Hindlimb muscle (tissue), 1 donor: ENCODE results near the gene ERFL. TPM values are rescaled to one million over a fixed set of nuclear protein-coding genes. Genes with fewer than 3 reads are reported as not detected.
A peak's percentile ranks its signal among the peaks of the same experiment; 100 is the strongest.

Source experiments
- DNase-seq: peaks from one replicate; pipeline ENCODE4 v3.0.0-alpha.2; 2013
- polyA plus RNA-seq: library from polyadenylated mRNA; unstranded; fragments of 120-200 nt; gene quantifications from one replicate; pipeline ENCODE4 v1.2.1, GENCODE V29; 2013; ENCODE audit not compliant: insufficient read length

Gene ERFL
- 0.22 TPM for polyA plus RNA-seq

DNA sequence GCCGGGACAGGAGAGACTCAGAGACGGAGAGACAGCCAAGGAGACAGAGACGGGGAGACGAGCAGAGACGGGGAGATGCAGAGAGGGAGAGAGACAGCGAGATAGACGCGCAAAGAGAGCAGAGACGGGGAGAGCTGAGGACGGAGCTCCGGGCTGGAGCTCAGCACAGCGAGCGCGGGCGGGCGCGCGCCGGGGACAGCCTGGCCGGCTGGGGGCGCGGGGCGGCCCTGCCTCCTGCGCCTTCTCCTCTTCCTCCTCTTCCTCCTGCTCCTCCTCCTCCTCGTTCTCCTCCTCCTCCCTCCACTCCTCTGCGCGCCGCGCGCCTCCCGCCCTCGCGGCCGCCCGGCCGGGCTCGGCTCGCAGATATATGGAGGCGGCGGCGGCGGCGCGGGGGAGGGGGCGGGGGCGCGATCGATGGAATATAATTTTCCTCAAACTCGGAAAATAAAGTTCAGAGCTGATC lies at the start of gene ERFL:
TSS of gene ERFL (minus strand) at position 229 of the 463 bp plus-strand sequence. CDS start 15,530 bp downstream, outside the sequence.
- no peak for DNase-seq

DNA sequence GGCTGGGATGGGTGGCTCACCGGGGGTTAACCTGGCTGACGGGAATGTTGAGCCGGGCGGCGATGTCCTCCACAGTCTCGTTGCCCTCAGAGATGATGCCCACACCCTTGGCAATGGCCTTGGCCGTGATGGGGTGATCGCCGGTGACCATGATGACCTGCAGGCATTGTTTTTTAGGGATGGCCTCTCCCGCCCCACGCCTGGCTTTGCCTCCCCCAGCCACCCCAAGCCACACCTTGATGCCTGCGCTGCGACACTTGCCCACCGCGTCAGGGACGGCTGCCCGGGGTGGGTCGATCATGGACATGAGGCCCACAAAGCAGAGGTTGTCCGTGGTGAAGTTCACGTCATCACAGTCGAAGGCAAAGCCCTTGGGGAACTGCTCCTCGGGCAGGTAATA lies 49.7 kb upstream of the ERFL start:
- DNase-seq = no peak

DNA sequence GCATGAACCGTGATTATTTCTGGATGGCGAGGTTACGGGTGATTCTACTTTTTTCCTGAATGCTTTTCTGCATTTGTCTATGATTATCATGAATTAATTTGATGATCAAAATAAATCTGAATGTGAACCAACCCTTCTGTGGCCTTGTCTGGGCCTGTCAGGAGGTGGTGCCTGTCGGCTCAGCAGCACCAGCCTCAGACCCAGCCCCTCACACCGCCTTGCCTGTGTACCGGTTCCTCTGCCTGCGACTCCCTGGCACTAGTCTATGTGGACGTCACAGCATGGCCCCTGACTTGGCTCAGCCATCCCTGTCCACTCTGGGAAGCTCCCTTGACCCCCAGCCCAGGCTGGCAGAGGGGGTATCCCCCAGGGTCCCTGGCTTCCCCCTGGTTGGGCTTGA lies 46.4 kb upstream of the ERFL start:
- DNase-seq = no peak

DNA sequence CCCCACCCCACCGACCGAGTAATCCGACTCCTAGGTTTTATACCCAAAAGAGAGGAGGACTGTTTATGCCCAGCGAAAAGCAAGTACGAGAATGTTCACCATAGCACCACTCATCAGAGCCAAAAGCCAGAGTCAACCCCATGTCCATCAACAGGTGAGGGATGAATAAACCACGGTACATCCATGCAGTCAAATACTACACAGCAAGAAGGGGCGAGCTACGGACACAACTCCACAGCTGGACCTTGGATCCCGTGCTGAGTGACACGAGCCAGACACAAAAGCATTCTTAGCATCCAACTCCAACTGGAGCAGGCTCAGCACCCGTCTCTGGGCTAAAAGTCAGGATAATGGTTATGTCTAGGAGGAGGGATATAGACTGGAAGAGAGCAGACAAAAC lies 43.1 kb upstream of the ERFL start:
- DNase-seq = no peak

DNA sequence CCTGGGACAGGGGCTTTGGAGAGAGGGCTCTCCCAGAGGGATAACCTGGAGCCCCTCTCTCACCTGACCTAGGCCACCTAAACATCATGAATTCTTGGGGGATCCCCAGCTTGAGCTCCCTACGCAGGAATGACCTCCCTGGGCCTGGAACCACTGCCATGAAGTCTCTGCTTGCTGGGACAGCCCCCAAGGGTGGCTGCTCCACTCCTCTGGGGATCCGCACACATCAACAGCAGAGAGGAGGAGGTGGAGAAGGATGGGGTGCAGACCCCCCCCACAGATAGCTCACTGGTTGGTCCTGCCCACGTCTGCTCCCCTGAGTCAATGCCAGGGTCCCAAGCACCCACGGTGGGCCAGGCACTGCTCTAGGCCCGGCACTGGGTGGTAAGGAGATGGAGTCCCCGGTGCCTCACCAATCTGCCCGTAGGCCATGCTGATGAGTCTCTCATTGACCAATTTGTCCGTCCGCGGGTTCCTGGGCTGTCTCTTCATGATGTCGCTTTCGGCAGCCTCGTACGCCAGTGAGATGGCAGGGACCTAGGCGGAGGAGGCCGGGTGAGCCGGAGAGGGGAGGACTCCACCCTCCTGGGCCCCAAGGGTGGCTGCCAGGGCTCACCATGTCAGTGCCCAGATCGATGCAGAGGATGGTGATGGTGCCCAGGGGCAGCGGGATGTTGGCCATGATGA lies 41.7 kb upstream of the ERFL start:
- no peak for DNase-seq

DNA sequence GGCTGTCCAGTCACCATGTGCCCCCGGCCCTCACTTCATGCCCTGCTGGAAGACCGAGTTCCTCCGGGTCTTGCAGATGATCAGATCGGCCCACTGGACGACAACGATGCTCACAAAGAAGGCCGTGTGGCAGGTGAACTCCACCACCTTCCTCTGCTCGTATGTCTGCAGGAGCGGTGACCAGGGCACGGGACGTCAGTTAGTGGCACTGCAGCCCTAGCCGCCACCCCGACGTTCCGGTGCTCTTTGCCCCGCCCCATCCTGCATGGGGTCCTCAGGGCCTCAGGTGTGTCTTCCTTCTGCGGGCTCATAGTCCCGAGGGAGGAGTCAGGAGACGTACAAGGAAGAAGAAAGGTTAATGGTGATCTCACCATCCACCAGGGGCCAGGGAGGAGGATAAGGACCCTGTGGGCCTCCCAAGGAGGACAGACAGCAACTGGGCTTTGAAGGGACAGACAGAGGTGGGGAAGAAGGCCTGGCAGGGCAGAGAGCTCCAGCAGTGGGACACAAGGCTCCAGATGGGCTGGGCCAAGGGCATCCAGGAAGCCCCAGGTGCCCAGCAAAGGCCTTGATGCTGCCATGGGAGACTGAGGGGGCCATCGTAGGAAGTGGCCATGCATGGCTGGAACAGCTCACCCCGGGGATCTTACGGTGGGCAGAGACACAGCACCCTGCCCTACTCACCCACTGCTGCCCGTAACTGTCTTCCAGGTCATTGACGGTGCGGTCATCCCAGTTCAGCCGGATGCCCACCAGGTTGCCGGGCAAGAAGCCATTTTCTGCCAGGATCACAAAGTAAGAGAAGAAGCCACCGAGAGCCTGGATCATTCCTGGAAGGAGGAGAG lies 40.7 kb upstream of the ERFL start:
- no peak for DNase-seq

DNA sequence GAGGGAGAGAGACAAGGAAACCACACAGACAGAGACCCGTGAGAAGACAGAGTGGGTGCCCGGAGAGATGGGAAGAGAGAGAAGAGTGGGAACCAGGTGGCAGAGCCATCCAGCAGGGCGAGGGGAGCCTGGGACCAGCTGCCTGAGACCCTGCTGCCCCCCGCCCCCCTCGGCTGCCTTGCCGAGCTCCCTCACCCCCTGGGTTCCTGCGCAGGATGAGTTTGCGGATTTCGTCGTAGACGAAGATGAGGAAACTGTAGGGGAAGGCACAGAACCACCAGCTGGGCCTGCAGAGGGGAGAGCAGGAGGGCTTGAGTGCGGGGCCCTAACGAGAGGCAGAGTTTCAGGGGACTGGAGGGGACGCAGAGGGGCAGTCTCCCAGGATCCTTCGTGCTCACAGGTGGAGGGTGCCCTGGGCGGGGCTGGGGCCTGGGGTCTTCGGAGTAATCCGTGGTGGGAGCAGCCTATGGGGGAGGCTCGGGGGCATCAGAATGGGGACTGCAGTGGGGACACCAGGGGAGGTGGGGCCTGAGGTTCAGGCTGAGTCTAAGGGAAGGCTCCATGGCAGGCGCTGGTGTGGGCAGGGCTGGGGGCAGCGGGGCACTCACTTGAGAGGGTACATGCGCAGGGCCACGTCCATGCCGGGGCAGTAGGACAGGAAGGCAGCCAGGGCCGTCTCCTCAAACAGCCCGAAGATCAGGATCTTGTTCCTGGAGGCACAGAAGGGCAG lies 39.0 kb upstream of the ERFL start:
- DNase-seq = no peak

DNA sequence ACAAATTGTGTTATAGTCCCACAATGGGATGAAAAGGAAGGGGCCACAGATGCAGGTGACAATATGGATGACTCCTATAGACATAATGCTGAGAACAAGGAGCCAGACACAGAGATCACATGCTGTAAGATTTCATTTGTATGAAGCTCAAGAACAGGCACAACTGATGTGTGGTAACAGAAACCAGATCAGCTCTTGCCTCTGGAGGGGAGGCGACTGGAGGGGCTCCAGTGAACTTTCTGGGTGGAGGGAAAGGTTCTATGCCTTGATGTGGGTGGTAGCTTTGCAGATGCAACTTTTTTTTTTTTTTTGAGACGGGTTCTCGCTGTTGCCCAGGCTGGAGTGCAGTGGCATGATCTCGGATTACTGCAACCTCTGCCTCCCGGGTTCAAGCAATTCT lies 36.9 kb upstream of the ERFL start:
- DNase-seq = no peak

DNA sequence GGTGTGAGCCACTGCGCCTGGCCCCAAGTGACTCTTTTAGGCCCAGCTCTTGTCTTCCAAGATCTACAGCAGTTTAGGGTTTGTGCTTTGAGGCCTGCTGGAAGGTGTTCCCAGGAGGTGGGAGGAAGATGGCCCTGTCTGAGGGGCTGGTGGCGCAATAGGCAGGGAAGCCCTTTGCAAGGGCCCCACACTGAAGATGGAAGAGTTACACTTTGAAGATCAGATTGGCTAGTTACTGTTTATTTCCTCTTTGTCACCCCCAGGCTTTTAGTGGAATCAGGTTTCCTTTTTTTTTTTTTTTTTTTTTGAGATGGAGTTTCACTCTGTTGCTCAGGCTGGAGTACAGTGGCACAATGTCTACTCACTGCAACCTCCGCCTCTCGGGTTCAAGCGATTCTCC lies 32.7 kb upstream of the ERFL start:
- DNase-seq = no peak

- DNase-seq = peak; percentile 93
Measured at GRCh38 chr19:41959056-41960053, 31.1 kb upstream of the ERFL start, which contains the start of gene RABAC1. RABAC1 (minus strand) TSS chr19:41959321; CDS start chr19:41959292, 29 bp downstream.

GRCh38 chr19:41958367-41959055 lies 30.3 kb upstream of the ERFL start:
- DNase-seq = peak; percentile 87

DNA sequence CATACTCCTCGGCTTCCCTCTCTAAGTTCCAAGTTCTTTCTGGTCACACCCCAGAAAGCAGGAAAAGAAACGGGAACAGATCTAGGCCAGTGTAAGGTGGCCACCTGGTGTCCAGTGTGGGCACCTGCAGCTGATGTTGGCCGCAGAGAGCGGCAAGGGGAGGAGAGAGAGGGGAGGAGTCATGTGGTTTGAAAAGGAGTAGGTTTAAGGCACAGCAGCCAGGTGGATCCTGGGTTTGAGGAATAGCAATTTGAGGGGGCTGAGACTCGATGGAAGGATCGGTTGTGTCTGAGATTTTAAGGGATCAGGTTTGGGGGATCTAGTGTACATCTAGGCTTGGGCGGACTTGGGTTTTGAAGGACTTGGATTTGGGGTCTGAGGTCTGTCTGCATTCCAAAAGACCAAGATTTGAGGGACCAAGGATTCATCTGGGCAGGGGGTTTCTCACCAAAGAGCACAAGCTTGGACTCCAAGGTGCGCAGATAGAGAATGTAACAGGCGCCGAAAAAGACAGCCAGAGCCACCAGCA lies 29.7 kb upstream of the ERFL start:
- DNase-seq = peak; percentile 79

DNA sequence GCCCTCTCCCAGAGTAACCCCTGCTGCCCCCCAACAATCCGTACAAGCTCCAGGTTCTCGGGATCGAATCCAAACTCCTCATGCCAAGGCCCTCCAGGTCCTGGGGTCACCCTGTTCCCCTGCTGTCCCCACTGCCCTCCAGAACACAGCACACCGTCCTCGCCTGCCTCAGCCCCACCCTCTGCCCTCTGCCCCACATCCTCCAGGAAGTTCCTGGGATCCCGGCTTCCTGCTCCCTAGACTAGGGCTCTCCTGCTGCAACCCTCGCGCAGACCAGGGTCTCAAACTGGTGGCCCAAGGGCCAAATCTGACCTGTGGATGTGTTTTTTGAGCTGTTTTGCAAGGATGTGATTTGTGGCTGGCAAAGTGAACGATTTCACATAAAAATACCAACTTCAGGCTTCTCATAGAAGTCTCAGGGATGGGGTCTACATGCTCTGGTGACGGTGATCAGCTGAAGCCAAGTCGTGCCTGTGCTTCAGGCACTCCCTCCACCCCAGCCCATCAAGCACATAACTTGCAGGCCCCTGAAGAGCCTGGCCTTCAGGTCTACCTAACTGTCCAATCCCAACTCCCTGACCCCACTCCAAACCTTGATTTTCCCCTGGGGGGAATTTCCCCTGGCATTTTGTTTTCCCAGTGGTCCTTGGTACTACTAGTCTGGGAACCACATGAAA lies 29.1 kb upstream of the ERFL start:
- DNase-seq = no peak

GRCh38 chr19:41956621-41957020 lies 28.4 kb upstream of the ERFL start:
- DNase-seq = no peak

- no peak for DNase-seq
Measured at GRCh38 chr19:41955521-41955920, 27.3 kb upstream of the ERFL start.

DNA sequence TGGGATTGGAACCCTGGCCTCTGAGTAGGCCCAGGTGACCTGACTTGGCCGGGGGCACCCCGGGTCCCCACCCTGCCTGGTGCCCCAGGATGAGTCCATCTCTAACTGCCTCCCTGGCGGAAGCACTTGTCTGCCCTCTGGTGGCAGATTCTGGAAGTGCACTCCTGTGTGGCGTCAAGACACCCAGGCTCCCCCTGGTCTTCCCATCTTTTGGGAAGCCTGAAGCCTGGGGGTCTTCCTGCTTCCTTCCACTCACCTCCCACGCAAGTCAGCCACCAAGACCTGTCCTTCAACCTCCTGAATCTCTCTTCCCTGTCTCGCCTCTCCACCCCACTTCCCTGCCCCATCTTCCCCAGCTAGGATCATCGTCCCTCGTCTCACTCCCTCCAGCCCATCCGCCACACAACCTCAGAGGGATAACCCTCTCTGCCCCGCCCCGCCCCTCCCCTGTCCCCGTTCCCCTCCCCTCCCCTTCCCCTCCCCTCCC lies 23.5 kb upstream of the ERFL start:
- DNase-seq = peak; percentile 68

GRCh38 chr19:41947091-41947490 lies 18.8 kb upstream of the ERFL start:
- no peak for DNase-seq

GRCh38 chr19:41945135-41945766 lies 17.0 kb upstream of the ERFL start:
- DNase-seq = no peak

GRCh38 chr19:41944336-41944735 lies 16.1 kb upstream of the ERFL start:
- DNase-seq = no peak
